ENCODE results near the gene SLC2A10.

- TF ChIP-seq CTCF (IDR thresholded peaks at IDR 0.05; ENCODE audit: low read depth, low read length) (no peak), POLR2A (IDR thresholded peaks at IDR 0.05; ENCODE audit: extremely low read depth, insufficient read length) (no peak), MAX (IDR thresholded peaks at IDR 0.05; ENCODE audit: low read depth, low read length) (no peak), MYC (IDR thresholded peaks at IDR 0.05; ENCODE audit: low read depth, low read length) (no peak)
These were observed 13.6 kb upstream of the SLC2A10 start for GRCh38 chr20:46695892-46696291.

Data from NB4 (cell line).